H9 (cell line): ENCODE data around the gene PCYT2. TPM values are rescaled to one million over a fixed set of nuclear protein-coding genes. Genes with fewer than 3 reads are reported as not detected.

Experiments
- DNase-seq: peaks from one replicate; pipeline ENCODE4 v3.0.0-alpha.2; 2017
- H2AFZ ChIP-seq: one replicate; pipeline ENCODE4 v1.6.1; 2013; ENCODE audit warnings: mild to moderate bottlenecking, low read length, control low read depth, moderate library complexity
- H2AK5ac ChIP-seq: 2 replicates; pipeline ENCODE4 v1.6.1; 2013; ENCODE audit warnings: low read length, control low read depth, mixed read lengths; ENCODE audit not compliant: insufficient read length
- H2BK120ac ChIP-seq: one replicate; pipeline ENCODE4 v1.6.1; 2013; ENCODE audit warnings: low read depth, mild to moderate bottlenecking, low read length, control low read depth, inconsistent platforms; ENCODE audit not compliant: poor library complexity, severe bottlenecking
- H2BK12ac ChIP-seq: 2 replicates; pipeline ENCODE4 v1.6.1; 2013; ENCODE audit warnings: low read length, control low read depth, mixed read lengths, low read depth; ENCODE audit not compliant: insufficient read length
- H2BK15ac ChIP-seq: 2 replicates; pipeline ENCODE4 v1.6.1; 2013; ENCODE audit warnings: low read depth, low read length, control low read depth
- H2BK20ac ChIP-seq: one replicate; pipeline ENCODE4 v1.6.1; 2013; ENCODE audit warnings: low read depth, mild to moderate bottlenecking, low read length, control low read depth, inconsistent platforms; ENCODE audit not compliant: poor library complexity, severe bottlenecking
- H2BK5ac ChIP-seq: 2 replicates; pipeline ENCODE4 v1.6.1; 2013; ENCODE audit warnings: low read length, control low read depth, mixed read lengths; ENCODE audit not compliant: insufficient read length
- H3K14ac ChIP-seq: 2 replicates; pipeline ENCODE4 v1.6.1; 2013; ENCODE audit warnings: low read length, control low read depth; ENCODE audit not compliant: insufficient read depth
- H3K18ac ChIP-seq: 2 replicates; pipeline ENCODE4 v1.6.1; 2013; ENCODE audit warnings: low read depth, mild to moderate bottlenecking, mixed read lengths, low read length, control low read depth; ENCODE audit not compliant: insufficient read length
- H3K23ac ChIP-seq: 2 replicates; pipeline ENCODE4 v1.6.1; 2013; ENCODE audit warnings: low read length, control low read depth, mixed read lengths, low read depth; ENCODE audit not compliant: insufficient read length
- H3K23me2 ChIP-seq: 2 replicates; pipeline ENCODE4 v1.6.1; 2013; ENCODE audit warnings: low read depth, mild to moderate bottlenecking, mixed read lengths, low read length, control low read depth; ENCODE audit not compliant: insufficient read length, poor library complexity, severe bottlenecking
- H3K27ac ChIP-seq: 2 replicates; pipeline ENCODE4 v1.5.1; 2013; ENCODE audit warnings: low read length, control low read depth, mixed read lengths, low read depth; ENCODE audit not compliant: insufficient read length
- H3K27me3 ChIP-seq: 2 replicates; pipeline ENCODE4 v1.6.1; 2013; ENCODE audit warnings: low read length, control low read depth, inconsistent platforms; ENCODE audit not compliant: insufficient read depth
- H3K4ac ChIP-seq: 2 replicates; pipeline ENCODE4 v1.6.1; 2013; ENCODE audit warnings: low read depth, mild to moderate bottlenecking, control low read depth, inconsistent platforms, low read length, moderate library complexity
- H3K4me1 ChIP-seq: 2 replicates; pipeline ENCODE4 v1.6.1; 2013; ENCODE audit warnings: low read length, control low read depth, inconsistent platforms; ENCODE audit not compliant: insufficient read depth
- H3K4me2 ChIP-seq: 2 replicates; pipeline ENCODE4 v1.6.1; 2013; ENCODE audit warnings: low read length, control low read depth, mixed read lengths; ENCODE audit not compliant: insufficient read length, insufficient read depth
- H3K56ac ChIP-seq: 2 replicates; pipeline ENCODE4 v1.6.1; 2013; ENCODE audit warnings: low read depth, mild to moderate bottlenecking, mixed read lengths, low read length, control low read depth; ENCODE audit not compliant: insufficient read length
- H3K79me1 ChIP-seq: 2 replicates; pipeline ENCODE4 v1.6.1; 2013; ENCODE audit warnings: low read depth, mild to moderate bottlenecking, moderate library complexity, low read length, control low read depth, inconsistent platforms; ENCODE audit not compliant: insufficient read depth, poor library complexity, severe bottlenecking
- H3K79me2 ChIP-seq: 2 replicates; pipeline ENCODE4 v1.6.1; 2013; ENCODE audit warnings: low read length, control low read depth, inconsistent platforms; ENCODE audit not compliant: insufficient read depth
- H3K9ac ChIP-seq: 2 replicates; pipeline ENCODE4 v1.6.1; 2013; ENCODE audit warnings: low read length, control low read depth, mixed read lengths; ENCODE audit not compliant: insufficient read length; ENCODE audit errors: extremely low read depth
- H3K9me3 ChIP-seq: one replicate; pipeline ENCODE4 v1.6.1; 2013; ENCODE audit warnings: low read depth, low read length, inconsistent platforms; ENCODE audit not compliant: control insufficient read depth
- H3T11ph ChIP-seq: one replicate; pipeline ENCODE4 v1.6.1; 2013; ENCODE audit warnings: mild to moderate bottlenecking, low read length, control low read depth, inconsistent platforms
- H4K20me1 ChIP-seq: one replicate; pipeline ENCODE4 v1.6.1; 2013; ENCODE audit not compliant: control insufficient read depth, insufficient read length, insufficient read depth
- H4K5ac ChIP-seq: 2 replicates; pipeline ENCODE4 v1.6.1; 2013; ENCODE audit warnings: low read depth, mild to moderate bottlenecking, mixed read lengths, low read length, control low read depth; ENCODE audit not compliant: insufficient read length
- H4K8ac ChIP-seq: replicated peaks from 2 replicates; pipeline ENCODE4 v1.6.1; 2013; ENCODE audit warnings: low read length, control low read depth, mixed read lengths, low read depth; ENCODE audit not compliant: insufficient read length
- H4K91ac ChIP-seq: 2 replicates; pipeline ENCODE4 v1.6.1; 2013; ENCODE audit warnings: low read depth, mild to moderate bottlenecking, moderate library complexity, mixed read lengths, low read length, control low read depth; ENCODE audit not compliant: insufficient read length
- H3K27ac Mint-ChIP-seq, 3 experiments: 2 replicates in 2 of 3; 3 replicates in 1 of 3; pipeline ENCODE4 v1.8.0; 2020 to 2021; ENCODE audit warnings: mixed read lengths in 3 of 3, mild to moderate bottlenecking in 1 of 3, moderate library complexity in 1 of 3
- H3K27me3 Mint-ChIP-seq: 2 replicates; pipeline ENCODE4 v1.8.0; 2021; ENCODE audit warnings: low read depth, mild to moderate bottlenecking, moderate library complexity, mixed read lengths
- H3K36me3 Mint-ChIP-seq, 3 experiments: 2 replicates in 2 of 3; 3 replicates in 1 of 3; pipeline ENCODE4 v1.8.0; 2020 to 2021; ENCODE audit warnings: low read depth in 3 of 3, mixed read lengths in 3 of 3; ENCODE audit not compliant: insufficient read depth in 1 of 3
- H3K4me1 Mint-ChIP-seq, 2 experiments: 2 replicates each; pipeline ENCODE4 v1.8.0; 2020; ENCODE audit warnings: mixed read lengths in 2 of 2
- H3K4me3 Mint-ChIP-seq, 2 experiments: 2 replicates in 1 of 2; 3 replicates in 1 of 2; pipeline ENCODE4 v1.8.0; 2020 to 2021; ENCODE audit warnings: mild to moderate bottlenecking in 2 of 2, mixed read lengths in 2 of 2, moderate library complexity in 1 of 2
- H3K9me3 Mint-ChIP-seq, 2 experiments: 2 replicates in 1 of 2; 3 replicates in 1 of 2; pipeline ENCODE4 v1.8.0; 2020; ENCODE audit warnings: mild to moderate bottlenecking in 2 of 2, mixed read lengths in 2 of 2, moderate library complexity in 1 of 2
- CTCF ChIP-seq: fragments of 200-600 bp; sonication (generic); conservative IDR thresholded peaks from 3 replicates; pipeline ENCODE4 v1.8.0; 2021; ENCODE audit warnings: antibody characterized with exemption, mild to moderate bottlenecking
- WGBS: extraction: QIAGEN DNeasy Blood & Tissue Kit; methylation state at CpG from one replicate; pipeline ENCODE4 v1.1.7; 2013; ENCODE audit warnings: missing lambda C conversion rate, low lambda C conversion rate, mixed read lengths; ENCODE audit not compliant: insufficient read length; ENCODE audit errors: extremely low coverage; 5-methylcytosine and 5-hydroxymethylcytosine counted together
- total RNA-seq: library from RNA; stranded (reverse); gene quantifications from 2 replicates; pipeline ENCODE4 v1.2.1, GENCODE V29; 2021

PCYT2 gene
- total RNA-seq, 1 experiment from 2014 or later: 24.5 TPM

- Histone ChIP-seq H3K9ac (peak within 1 kb of the TSS; percentile 92), H2BK5ac (peak within 1 kb of the TSS; percentile 33), H3K23me2 (peaks cover 10% of the 10 kb centered on the region), H3K4ac (no peak within 1 kb of the TSS), H3T11ph (no peak within 1 kb of the TSS), H3K4me1 (peaks cover 3% of the 10 kb centered on the region; the same call in 1 of the 2 replicates), H4K91ac (no peak within 1 kb of the TSS), H2BK120ac (no peak within 1 kb of the TSS), H4K20me1 (peaks cover 2% of the 10 kb centered on the region), H2BK15ac (no peak within 1 kb of the TSS), H3K56ac (no peak within 1 kb of the TSS), H3K79me2 (peaks cover 20% of the 10 kb centered on the region; the same call in 1 of the 2 replicates), H3K23ac (no peak within 1 kb of the TSS), H3K4me2 (peak within 1 kb of the TSS; percentile 90), H3K14ac (peak within 1 kb of the TSS; percentile 94), H3K9me3 (no peaks in the 10 kb centered on the region), H2BK20ac (no peak within 1 kb of the TSS), H4K8ac (no peak within 1 kb of the TSS), H3K79me1 (peaks cover 14% of the 10 kb centered on the region), H4K5ac (no peak within 1 kb of the TSS), H2AFZ (no peak within 1 kb of the TSS), H3K18ac (peak within 1 kb of the TSS; percentile 84), H3K27ac (no peak within 1 kb of the TSS), H3K27me3 (no peaks in the 10 kb centered on the region), H2BK12ac (no peak within 1 kb of the TSS), H2AK5ac (no peak within 1 kb of the TSS)
- WGBS: no CpG with 5 or more reads among the region's 95 CpGs
- no peak for DNase-seq
- peaks cover 20 to 56% (median 53%) of the 10 kb centered on the region in 3 experiments; a peak in 6 of 7 replicates for H3K36me3 Mint-ChIP-seq
- H3K4me1 Mint-ChIP-seq: peaks cover 9 to 20% of the 10 kb centered on the region in 2 experiments
- TF ChIP-seq CTCF: no peak
- peak within 1 kb of the TSS; percentile 82 to 94 for H3K4me3 Mint-ChIP-seq
- H3K27me3 Mint-ChIP-seq: peaks cover 2% of the 10 kb centered on the region
- H3K27ac Mint-ChIP-seq: peak within 1 kb of the TSS; percentile 96 to 98 (median 97)
- H3K9me3 Mint-ChIP-seq: peaks cover 0 to 3% of the 10 kb centered on the region in 2 experiments; a peak in 1 of 5 replicates
Measured at GRCh38 chr17:81859906-81860755, 51.1 kb downstream of the PCYT2 start, which contains the start of gene P4HB. TSS of gene P4HB (minus strand) at chr17:81860535. CDS start at chr17:81860471, 64 bp downstream.
